NCI-H345 treated with DMSO at 0.1 percent for 48 hours (cell line): ENCODE data around the gene AP4B1.

ENCODE experiments used
- DNase-seq: peaks from one replicate; lab custom pipeline; 2025; ENCODE audit not compliant: unreplicated experiment; lab: John Stamatoyannopoulos, UW

The AP4B1 gene

DNA sequence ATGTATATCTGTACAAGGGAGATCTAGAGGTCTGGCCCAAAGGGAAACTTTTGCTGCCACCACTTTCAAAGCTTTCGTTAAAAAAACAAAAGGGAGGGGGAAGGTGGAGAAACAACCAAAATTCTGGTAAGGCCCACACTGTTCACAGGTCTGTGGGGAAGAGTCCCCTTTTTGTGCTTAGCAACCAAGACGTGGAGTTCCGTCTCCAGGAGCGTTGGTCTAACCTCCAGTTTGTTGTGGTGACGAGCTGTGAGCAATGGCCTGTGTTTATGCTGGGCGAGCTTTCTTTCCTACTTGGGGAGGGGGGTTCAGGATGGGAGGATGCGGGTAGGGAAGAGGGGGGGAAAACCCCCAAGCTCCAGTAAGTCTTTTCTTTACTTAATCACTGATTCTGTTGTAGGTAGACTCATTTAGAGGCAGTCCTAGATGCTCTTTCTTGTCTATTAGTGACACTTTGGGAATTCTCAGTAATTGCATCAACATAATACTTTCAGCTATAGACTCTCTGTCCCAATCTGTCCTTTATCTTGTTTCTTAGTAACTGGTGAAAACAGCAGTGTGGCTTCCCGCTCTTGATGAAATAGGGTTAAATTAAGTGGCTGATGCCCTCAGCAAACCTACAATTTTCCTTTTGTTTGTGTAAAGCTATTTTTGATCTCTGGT is 26.0 kb upstream of the AP4B1 start:
- DNase-seq, result no peak

DNA sequence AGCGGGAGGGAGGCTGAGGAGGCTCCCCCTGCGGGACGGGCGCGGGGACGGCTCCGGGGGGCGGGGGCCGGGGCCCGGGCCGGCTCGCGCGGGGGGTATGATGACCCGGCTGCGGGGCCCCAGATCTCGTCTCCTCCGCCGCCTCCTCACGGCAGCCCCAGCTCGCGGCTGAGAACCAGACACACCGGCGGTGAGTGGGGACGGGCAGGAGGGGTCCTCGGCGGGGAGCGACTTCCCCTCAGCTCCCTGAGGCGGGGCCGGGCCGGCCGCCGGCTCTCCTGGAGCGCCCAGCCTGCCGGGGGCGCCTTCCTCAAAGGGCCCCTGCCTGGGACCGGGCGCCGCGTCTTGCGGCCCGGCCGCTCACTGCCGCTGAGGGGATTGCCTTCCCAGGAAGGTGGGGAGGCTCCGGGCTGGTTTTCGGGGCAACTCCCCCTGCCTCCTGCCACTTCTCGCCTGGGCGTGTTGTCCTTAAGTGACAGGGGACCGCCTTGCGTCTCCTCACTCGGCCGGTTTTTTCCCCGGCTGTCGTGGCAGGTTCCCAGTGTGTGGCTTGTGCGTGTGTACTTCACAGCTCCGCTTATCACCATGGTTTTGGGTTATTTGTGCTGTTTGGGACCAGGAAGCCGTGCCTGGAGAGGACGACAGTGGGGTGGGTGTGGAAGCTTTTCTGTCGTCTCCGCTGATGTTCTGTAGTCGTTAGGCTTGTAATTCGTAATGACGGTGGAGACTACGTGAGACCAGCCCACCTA is 25.3 kb upstream of the AP4B1 start:
- no peak for DNase-seq

DNA sequence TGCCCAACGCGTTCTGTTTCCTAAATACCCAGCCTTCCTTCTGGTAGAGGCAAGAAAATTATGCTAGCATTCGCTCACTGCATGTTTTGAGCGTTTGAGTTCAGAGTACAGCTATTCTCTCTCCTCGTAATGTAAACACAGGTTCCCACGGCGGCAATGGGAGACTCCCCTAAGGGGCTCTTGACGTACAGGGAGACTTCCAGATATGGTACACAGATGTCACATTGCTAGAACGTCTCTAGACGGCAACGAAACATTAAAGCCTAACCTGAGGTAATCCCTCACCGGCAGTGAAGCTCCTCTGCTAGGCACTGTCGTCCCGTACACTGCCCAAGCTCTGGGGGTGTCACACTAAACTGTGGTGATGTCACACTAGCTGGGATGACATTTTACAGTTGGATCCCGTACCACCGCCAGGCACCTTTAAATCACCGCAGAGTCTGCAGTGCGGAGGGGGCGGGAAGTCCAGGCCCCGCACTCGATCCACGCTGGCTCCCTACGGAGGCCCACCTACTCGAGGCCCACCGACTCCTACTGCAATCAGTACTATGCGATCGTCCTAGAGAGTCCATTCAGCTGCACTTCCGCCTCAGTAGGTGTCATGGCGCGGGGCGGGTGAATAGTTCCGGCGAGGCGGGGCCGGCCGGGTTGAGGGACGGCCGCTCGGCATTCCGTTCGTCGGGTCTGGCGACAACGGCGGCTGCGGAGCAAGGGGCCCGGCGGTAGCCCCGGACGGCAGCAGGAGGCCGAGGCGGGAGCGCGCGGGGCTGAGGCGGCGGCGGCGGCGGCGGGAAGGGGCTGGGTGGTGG is 24.5 kb upstream of the AP4B1 start, which contains the start of gene HIPK1:
Gene HIPK1, plus strand, starts transcription at position 384 of the 809 bp plus-strand sequence.
- DNase-seq, result peak; percentile 71

DNA sequence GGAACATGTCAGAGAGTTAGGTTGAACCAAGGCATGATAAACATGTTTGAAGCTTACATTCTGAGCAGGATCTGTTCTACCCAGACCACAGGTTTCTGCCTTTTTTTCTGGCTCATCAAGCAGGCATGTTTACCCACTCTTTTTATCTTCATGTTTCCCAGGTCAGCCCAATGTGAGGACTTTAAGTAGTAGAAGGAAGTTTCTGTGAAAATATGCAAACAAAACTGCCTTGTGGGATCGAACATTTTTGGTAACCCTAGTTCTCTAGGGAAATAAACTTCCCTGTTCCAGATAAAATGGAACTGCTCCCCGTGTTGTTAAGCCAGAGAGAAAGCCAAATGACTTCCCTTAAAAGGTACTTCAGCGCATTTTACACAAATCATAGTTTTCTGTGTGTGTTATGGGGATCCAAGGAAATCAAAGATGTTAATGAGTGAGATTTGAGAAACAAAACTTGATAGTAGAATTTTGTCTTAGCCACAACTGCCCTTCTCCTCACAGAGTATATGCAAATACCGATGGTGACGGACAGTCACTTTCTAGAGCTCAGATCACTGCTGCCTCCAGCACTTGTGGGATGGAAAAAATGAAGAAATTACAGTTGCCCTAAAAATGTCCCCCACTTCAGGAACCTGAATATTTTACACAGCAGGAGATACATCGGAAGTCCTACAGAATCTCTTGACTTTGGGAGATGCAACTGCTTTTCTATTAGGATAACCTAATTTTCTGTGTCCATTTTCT is 23.8 kb upstream of the AP4B1 start:
- DNase-seq, result no peak

DNA sequence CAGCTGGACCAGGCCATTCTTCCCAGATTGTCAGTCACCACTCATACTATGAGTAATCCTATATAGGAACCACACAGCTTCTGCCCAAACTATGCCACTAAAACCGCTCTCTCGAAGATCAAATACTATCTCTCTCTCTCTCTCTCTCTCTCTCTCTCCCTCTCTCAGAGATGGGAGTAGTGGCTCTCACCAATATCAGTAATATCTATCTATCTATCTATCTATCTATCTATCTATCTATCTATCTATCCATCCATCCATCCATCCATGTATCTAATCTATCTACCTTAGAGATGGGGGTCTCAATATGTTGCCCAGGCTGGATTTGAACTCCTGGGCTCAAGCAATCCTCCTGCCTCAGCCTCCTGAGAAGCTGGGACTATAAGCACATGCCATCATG is 19.9 kb upstream of the AP4B1 start:
- no peak for DNase-seq

DNA sequence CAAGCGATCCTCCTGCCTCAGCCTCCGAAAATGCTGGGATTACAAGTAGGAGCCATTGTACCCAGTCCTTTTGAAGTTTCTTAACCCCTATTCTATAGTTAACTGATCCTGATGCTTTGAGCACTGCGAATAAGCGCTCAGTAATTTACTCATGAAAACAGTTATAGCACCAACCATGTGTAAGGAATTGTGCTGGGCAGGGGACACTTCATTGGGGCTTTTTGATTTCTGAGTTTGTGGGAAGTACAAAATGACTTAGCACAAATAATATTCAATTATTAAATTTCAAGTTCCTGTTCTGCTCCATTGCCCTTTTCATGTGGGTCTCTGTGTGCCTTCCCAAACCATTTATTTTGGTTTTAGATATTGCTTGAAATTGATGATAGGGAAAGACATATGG is 18.4 kb upstream of the AP4B1 start:
- DNase-seq, result no peak

DNA sequence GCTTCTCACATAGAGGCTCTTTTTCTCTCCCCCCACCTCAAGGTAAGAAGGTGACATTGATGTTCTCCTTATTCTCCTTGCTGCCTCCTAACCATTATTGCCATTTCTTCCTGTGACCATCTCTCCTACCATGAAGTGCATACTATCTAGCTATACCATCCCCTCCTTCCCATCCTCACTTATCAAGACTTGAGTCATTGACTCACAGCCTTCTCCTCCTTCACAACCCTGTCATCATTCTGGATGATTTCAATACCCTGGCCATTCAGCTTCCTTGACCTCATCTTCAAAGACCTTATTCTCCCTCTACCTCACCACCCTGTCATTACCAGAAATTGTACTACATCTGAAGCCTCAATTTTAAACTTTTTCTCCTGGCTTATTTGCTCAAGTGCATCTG is 13.6 kb upstream of the AP4B1 start:
- DNase-seq, result no peak

DNA sequence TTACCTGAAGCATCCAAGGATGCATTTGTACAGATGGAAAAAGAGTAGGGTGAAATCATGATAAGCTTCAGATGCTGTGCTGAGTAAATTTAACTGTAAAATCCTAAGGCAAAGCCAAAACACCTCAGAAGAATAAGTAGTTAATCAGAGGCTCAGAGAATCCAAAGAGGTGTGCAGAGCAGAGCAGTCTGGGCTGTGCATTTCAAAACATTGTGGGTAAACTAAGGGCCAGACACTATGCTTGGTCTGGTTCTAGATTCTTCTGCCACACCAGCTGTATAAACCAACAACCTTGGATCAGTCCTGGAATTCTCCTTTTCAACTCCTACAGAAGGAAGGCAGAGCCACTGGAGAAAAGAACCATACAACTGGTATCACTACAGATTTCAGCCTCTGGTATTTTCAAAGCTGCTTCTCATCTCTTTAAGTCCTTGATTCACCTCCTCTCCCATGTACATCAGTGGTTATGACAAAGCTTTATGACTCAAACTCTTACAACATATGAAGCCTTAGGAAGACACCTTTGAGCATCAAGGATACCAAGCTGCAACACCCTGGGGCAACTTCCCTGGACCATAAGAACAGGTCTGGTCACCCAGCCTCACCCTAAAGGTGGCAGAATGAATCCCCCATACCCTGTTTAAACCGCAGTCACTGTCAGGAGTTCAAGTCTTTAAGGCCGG is 12.9 kb upstream of the AP4B1 start:
- no peak for DNase-seq

DNA sequence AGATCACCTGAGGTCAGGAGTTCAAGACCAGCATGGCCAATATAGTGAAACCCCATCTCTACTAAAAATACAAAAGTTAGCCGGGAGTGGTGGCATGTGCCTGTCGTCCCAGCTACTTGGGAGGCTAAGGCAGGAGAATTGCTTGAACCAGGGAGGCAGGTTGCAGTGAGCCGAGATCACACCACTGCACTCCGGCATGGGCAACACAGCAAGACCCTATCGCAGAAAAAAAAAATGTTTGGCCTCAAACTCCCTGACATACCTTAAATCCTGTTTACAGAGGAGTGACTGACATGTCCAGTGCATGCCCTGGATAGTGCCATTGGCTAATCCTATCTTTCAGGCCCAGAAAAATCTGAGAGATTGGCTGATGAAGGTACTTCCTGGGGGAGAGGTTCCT is 12.4 kb upstream of the AP4B1 start:
- no peak for DNase-seq

DNA sequence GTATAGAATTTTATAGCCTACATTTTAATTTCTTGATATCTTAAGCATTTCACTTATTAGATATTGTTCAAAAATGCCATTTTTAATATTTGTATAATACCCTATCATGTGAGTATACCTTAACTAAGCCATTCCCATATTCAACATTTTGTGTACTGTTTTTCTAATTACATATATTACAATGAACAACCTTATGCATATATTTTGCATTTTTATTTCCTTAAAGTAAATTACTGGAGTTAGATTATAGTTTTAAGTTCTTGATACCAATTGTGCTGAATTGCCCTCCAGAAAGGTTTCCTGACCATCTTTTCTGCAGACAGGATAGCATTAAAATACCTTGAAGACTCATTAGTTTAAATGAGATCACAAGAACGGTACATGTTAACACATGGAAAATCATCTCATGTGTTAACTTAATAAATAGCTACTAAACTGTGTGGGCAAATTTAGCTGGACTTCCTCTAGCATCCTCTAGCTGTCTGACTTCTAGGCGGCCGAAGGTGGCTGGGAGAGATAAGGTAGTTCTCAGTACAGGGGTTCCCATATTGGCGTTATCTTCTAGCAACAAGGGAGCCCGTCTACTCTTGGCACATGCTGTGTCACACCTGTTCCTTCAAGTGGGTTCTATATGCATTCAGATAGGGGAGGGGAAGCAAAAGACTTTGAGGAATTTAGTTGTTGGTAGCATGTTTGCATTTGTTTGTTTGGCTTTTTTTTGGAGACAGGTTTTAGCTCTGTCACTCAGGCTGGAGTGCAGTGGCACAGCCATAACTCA is 9.5 kb upstream of the AP4B1 start:
- no peak for DNase-seq

DNA sequence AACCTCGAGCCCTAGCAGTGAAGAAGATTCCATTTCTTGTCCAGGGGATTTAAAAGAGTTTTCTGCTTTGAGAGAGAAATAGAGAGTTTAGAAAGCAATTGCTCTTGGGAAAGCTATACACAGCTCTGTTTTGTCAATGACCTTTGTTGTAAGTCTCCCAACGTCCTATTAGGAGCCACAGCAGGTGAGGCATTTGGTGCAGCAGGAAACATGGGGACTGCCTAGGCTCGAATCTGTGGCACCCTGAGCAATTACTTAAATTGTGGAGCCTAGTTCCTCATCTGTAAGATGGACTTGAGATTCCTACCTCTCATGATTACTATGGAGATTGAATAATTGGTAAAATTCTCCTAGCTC is 8.7 kb upstream of the AP4B1 start:
- DNase-seq, result no peak

DNA sequence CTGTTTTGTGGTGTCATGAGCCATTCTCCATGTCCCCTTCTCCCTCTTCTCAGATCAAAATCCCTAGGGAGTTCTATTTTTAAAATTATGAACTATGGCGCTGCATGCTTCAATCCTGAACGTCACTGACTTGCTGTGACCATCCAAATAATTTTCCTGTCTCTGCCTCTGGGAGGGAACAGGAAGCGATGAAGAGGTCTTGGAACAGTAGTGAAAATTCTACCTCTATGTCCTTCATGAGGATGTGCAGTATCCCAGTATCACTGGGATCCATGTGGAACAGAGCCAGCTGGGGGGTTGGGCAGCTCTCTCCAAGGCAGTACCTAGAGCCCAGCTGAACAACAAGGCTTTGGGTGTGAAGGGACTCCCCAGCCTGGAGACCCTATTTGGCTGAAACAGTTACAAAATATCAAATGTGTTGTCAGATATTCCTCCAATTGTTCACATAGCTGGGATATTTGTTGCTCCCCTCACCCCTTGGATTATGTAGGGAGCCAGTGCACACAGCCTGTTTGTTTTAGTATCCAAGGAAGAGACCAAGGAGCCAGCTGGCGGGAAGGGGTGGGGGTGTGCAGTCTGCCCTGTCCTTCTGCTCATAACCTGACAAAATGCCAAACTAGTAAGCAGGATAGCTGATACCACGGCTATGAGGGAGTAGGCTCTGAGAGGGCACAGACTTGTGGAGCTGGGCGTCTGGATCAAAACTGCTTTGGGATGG is 8.2 kb upstream of the AP4B1 start:
- DNase-seq, result no peak

DNA sequence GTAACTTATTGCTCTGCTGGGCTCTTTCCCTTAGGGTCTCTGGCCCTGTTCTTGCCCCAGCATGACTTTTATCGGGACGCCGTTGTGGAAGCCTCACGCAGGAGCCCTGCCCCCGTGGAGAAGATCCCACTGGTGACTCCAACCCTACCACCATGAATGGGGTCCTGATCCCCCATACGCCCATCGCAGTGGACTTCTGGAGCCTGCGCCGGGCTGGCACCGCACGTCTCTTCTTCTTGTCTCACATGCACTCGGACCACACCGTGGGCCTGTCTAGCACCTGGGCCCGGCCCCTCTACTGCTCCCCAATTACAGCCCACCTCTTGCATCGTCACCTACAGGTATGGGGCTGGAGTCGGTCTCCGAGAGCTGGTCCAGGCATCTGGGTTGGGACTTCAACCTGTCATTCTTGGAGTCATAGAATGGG is 849 bp upstream of the AP4B1 start:
- peak; percentile 12 for DNase-seq

DNA sequence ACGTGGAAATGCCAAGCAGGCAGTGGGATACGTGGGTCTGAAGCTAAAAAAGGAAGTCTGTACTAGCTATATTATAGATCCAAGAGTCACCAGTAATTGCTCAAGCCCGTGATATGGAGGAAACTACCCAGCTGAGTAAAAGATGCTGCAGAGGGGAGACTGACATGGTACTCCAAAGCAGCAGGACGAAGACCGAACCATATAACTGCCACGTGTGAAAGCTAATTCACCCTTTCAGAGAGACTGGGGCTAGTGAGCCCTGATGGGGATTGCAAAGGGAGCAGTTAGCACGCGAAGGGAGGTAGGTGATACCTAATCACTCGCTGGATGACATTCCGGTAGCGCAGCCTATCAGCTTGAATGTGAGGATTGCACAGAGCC is 316 bp downstream of the AP4B1 start:
- DNase-seq, result peak; percentile 57

DNA sequence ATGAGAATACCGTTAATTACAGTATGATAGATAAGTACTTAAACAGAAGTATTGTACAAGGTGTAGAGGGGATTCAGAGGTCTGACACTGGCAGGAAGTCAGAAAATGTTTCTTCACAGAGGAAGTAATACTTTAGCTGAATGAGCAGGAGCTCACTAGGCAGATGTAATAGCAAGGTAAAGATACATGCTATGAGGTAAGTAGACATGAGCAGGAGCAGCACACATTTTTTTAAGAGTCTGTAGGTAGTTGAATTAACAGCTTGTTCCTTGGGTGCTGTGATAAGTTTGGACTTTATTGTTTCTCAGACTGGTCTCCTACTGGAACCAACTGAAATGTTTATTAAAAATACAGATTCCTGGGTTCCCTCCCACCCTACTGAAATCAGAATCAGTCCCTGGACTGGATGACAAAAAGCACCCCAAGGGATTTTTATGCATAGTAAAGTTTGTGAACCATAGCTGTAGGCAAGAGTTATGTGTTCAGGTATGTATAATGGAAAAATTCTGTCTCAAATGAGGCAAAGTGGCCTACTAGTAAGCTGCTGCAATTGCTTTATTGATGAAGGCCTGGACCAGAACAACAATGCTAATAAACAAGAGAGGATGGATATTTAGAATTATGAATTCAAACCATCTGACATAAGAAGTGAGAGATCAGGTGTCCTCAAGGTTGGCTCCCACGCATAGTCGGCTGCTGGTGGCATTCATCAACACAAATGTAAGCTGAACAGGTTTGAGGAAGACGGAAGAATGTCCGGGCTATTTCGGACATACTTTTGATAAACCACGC is 902 bp downstream of the AP4B1 start:
- no peak for DNase-seq

DNA sequence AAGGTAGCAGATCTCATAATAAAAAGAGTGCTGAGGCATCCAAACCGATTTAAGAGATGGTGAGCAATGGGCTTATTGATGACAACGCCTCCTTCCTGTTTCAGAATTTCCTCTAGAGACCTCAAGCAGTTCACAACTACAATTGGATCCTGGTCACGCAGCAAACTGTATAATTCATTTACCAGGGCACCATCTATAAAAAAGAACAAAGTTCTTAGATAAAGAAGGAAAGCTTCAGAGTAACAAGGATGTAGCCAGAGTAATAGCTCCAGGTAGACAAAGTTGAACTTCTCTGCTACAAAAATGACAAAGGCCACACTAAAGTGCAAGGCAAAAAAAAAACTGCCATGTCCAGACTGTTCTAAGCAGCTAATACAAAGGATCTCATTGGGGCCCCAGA is 3.4 kb downstream of the AP4B1 start:
- DNase-seq, result no peak

DNA sequence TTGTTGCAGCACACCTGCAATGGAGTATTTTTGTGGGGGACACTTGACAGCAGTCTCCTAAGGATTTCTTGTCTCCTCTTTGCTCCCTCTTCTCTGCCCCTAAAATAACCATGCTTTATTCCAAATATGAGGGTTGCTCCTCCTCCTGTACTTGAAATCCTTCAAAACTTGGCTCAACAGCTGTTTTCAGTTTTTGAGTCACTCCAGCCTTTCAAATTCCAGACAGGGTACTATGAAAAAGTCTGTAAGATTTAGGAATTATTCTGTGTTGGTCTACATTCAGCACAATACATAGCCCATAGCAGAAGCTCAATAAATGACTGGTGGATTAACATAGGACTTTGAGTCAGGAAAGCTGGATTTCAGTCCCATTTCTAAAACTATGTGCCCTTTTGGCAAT is 5.5 kb downstream of the AP4B1 start:
- DNase-seq, result no peak

DNA sequence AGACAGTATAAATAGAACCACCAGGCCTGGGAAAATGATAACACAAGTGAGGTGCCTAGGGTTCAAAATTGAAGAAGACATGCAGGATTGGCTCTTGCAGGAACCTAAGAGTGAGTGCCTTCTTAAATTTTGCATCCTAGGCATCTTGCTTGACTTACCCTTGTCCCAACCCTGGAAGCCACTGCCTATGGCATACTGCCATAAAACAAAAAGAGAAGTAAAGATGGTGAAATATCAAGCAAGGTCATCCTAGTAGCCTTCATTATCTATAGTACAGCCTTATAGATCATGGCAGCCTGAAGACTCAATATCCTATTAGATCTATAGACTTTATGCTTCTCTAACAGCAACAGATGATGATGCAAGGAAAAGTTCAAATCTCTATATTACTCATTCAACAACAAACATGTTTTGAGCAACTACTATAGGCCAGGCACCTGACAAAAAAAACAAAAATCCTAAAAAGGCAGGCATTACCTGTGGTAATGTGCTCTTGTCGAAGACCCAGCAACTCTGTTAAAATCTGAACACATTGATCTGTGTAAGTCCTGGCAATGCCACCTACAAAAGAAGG is 6.3 kb downstream of the AP4B1 start:
- no peak for DNase-seq
